Measurements from ENCODE around the gene UBE2E1.

The UBE2E1 gene

GRCh38 chr3:23775254-23775909, 30.4 kb upstream of the UBE2E1 start:
- no peak for DNase-seq (ENCODE audit: low read depth)
- H3K4me3 ChIP-seq (ENCODE audit: low read depth, low read length) = no peak overlapping the region
- TF ChIP-seq POLR2A (IDR thresholded peaks at IDR 0.05; ENCODE audit: extremely low read depth, insufficient read length) (no peak), MYC (IDR thresholded peaks at IDR 0.05; ENCODE audit: low read depth, low read length) (no peak)

GRCh38 chr3:23776352-23776891, 29.3 kb upstream of the UBE2E1 start:
- no peak for DNase-seq (ENCODE audit: low read depth)
- H3K4me3 ChIP-seq (ENCODE audit: low read depth, low read length) = no peak overlapping the region
- TF ChIP-seq CTCF (IDR thresholded peaks at IDR 0.05; ENCODE audit: low read depth, low read length) (no peak), POLR2A (IDR thresholded peaks at IDR 0.05; ENCODE audit: extremely low read depth, insufficient read length) (no peak), MYC (IDR thresholded peaks at IDR 0.05; ENCODE audit: low read depth, low read length) (no peak)
- TF ChIP-seq, protein P1, sequence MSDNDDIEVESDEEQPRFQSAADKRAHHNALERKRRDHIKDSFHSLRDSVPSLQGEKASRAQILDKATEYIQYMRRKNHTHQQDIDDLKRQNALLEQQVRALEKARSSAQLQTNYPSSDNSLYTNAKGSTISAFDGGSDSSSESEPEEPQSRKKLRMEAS (IDR thresholded peaks at IDR 0.05; ENCODE audit: low read depth, low read length) = no peak

- no peak for DNase-seq (ENCODE audit: low read depth)
Observed at GRCh38 chr3:23778446-23778845, 27.3 kb upstream of the UBE2E1 start.

DNA sequence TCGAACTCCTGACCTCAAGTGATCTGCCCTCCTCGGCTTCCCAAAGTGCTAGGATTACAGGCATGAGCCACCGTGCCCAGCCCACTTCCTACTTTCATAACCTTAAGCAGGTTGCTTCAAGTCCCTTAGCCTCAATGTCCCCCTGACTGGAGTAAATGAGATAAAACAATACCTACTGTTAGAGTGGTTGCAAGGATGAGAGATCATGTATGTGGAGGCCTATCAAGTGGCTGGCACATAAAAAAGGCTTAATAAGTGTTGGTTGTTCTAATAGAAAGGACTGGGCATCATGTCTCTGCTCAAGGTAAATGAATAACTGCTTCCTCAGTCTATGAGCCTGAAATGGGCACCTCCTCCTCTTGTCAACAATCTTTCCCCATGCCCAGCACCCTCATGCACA, 25.9 kb upstream of the UBE2E1 start:
- no peak overlapping the region for H3K4me3 ChIP-seq (ENCODE audit: low read depth, low read length)
- no peak for TF ChIP-seq POLR2A (IDR thresholded peaks at IDR 0.05; ENCODE audit: extremely low read depth, insufficient read length)
- no peak for TF ChIP-seq CTCF (IDR thresholded peaks at IDR 0.05; ENCODE audit: low read depth, low read length)
- no peak for TF ChIP-seq MYC (IDR thresholded peaks at IDR 0.05; ENCODE audit: low read depth, low read length)
- TF ChIP-seq, protein P1 (IDR thresholded peaks at IDR 0.05; ENCODE audit: low read depth, low read length) = no peak
- DNase-seq (ENCODE audit: low read depth) = no peak

More at GRCh38 chr3:23778446-23778845, 27.3 kb upstream of the UBE2E1 start:
- no peak overlapping the region for H3K4me3 ChIP-seq (ENCODE audit: low read depth, low read length)
- TF ChIP-seq POLR2A (IDR thresholded peaks at IDR 0.05; ENCODE audit: extremely low read depth, insufficient read length) (no peak), CTCF (IDR thresholded peaks at IDR 0.05; ENCODE audit: low read depth, low read length) (no peak), MYC (IDR thresholded peaks at IDR 0.05; ENCODE audit: low read depth, low read length) (no peak)
- TF ChIP-seq, protein P1 (IDR thresholded peaks at IDR 0.05; ENCODE audit: low read depth, low read length) = no peak

GRCh38 chr3:23781051-23781450, 24.7 kb upstream of the UBE2E1 start:
- no peak overlapping the region for H3K4me3 ChIP-seq (ENCODE audit: low read depth, low read length)
- DNase-seq (ENCODE audit: low read depth) = no peak
- TF ChIP-seq, protein P1 (IDR thresholded peaks at IDR 0.05; ENCODE audit: low read depth, low read length) = no peak
- TF ChIP-seq MYC (IDR thresholded peaks at IDR 0.05; ENCODE audit: low read depth, low read length) = no peak
- TF ChIP-seq POLR2A (IDR thresholded peaks at IDR 0.05; ENCODE audit: extremely low read depth, insufficient read length) = no peak
- TF ChIP-seq CTCF (IDR thresholded peaks at IDR 0.05; ENCODE audit: low read depth, low read length) = no peak

- no peak overlapping the region for H3K4me3 ChIP-seq (ENCODE audit: low read depth, low read length)
- no peak for DNase-seq (ENCODE audit: low read depth)
- no peak for TF ChIP-seq MYC (IDR thresholded peaks at IDR 0.05; ENCODE audit: low read depth, low read length)
- no peak for TF ChIP-seq POLR2A (IDR thresholded peaks at IDR 0.05; ENCODE audit: extremely low read depth, insufficient read length)
- TF ChIP-seq CTCF (IDR thresholded peaks at IDR 0.05; ENCODE audit: low read depth, low read length) = no peak
Observed at GRCh38 chr3:23781871-23782270, 23.9 kb upstream of the UBE2E1 start.

All from NB4 (cell line).